ENCODE measurements around the gene PRIM1.
A peak's percentile ranks its signal among the peaks of the same experiment; 100 is the strongest.

PRIM1 gene

DNA sequence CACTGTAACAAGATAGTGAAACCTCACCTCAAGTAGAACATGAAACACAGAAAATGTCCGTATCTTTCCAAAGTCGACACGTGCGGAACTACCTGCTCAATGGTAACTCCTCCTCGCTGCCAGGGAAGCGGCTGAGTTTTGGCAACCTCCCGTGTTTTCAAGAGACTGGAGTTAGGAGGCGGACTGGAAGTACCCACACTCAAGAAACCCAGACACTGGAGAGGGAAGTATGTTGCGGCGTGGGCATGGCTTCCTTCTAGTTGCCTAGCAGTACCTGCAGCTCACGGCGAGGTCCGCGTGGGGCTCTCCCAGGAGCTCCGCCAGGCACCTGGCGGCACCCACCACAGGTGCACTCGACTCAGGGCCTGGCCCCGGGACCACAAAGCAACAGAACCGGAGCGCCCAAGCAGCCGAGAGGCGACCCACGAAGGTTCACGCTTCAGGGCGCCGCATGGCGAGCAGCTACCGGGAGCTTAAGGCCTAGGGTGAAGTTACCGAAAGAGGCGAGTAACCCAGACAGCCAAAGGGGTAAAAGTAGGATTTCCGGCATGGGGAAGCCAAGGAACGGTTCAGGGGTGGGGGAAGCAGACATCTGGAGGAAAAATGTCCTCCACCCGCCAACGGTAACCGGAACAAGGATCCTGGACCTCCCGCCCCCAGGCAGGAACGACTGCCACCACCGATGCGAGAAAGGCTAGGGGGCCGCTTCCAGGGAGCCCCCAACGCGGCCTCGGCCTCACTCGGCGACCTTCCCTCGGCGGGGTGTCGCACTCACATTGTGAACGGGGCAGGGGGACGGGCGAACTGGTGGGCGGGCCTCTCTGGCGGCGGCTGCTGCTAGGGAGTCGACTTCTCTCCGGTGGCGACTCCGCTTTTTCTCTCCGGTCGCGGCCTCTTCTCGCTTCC lies 64.6 kb downstream of the PRIM1 start:
- peak; percentile 36 for ATAC-seq
- no peak for TF ChIP-seq TOX (CRISPR knock-in tag; IDR thresholded peaks at IDR 0.05; ENCODE audit: borderline replicate concordance)
- no peak for TF ChIP-seq ZNF8 (CRISPR knock-in tag; IDR thresholded peaks at IDR 0.05)
- TF ChIP-seq, protein P1, sequence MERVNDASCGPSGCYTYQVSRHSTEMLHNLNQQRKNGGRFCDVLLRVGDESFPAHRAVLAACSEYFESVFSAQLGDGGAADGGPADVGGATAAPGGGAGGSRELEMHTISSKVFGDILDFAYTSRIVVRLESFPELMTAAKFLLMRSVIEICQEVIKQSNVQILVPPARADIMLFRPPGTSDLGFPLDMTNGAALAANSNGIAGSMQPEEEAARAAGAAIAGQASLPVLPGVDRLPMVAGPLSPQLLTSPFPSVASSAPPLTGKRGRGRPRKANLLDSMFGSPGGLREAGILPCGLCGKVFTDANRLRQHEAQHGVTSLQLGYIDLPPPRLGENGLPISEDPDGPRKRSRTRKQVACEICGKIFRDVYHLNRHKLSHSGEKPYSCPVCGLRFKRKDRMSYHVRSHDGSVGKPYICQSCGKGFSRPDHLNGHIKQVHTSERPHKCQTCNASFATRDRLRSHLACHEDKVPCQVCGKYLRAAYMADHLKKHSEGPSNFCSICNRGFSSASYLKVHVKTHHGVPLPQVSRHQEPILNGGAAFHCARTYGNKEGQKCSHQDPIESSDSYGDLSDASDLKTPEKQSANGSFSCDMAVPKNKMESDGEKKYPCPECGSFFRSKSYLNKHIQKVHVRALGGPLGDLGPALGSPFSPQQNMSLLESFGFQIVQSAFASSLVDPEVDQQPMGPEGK (CRISPR knock-in tag; IDR thresholded peaks at IDR 0.05; ENCODE audit: borderline replicate concordance): 0 out of 2 replicates have a peak, but pooled peaks have one; percentile 17
- 0 out of 2 replicates have a peak, but pooled peaks have one; percentile 23 for TF ChIP-seq ZFP3 (CRISPR knock-in tag; IDR thresholded peaks at IDR 0.05)

DNA sequence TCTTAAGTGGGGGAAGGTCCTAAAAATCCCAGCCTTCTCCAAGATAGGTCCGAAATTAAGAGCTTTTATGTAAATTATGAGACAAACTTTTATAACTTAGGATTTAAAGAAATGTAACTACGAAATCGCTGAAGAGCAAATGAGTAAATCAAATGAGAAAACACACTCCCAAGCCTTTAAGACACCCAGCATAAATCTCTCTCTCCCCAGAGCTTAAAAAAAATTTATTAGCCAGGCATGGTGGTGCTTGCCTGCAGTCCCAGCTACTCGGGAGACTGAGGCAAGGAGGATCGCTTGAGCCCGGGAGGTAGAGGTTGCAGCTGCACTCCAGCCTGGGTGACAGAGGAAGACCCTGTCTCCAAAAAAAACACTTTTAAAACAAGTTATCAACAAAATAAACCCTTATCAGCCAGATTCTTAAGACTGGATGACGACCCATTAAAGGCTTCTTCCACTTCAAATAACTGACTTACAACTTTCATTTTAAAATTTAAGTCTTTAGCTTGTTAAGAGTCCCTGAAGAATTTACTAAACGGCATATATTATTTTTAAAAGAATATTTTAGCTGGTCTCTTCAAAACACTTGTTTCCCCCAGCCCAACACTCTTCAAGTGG lies 67.3 kb downstream of the PRIM1 start:
- no peak for ATAC-seq
- TF ChIP-seq, protein P2, sequence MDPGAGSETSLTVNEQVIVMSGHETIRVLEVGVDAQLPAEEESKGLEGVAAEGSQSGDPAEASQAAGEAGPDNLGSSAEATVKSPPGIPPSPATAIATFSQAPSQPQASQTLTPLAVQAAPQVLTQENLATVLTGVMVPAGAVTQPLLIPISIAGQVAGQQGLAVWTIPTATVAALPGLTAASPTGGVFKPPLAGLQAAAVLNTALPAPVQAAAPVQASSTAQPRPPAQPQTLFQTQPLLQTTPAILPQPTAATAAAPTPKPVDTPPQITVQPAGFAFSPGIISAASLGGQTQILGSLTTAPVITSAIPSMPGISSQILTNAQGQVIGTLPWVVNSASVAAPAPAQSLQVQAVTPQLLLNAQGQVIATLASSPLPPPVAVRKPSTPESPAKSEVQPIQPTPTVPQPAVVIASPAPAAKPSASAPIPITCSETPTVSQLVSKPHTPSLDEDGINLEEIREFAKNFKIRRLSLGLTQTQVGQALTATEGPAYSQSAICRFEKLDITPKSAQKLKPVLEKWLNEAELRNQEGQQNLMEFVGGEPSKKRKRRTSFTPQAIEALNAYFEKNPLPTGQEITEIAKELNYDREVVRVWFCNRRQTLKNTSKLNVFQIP (CRISPR knock-in tag; IDR thresholded peaks at IDR 0.05; ENCODE audit: borderline replicate concordance, low read depth): no peak
- TF ChIP-seq ZC3H10 (CRISPR knock-in tag; IDR thresholded peaks at IDR 0.05) (no peak), GLIS3 (CRISPR knock-in tag; IDR thresholded peaks at IDR 0.05) (no peak), ZNF8 (CRISPR knock-in tag; IDR thresholded peaks at IDR 0.05) (no peak), CSDC2 (CRISPR knock-in tag; IDR thresholded peaks at IDR 0.05) (no peak), ESRRG (CRISPR knock-in tag; IDR thresholded peaks at IDR 0.05) (no peak), TOX (CRISPR knock-in tag; IDR thresholded peaks at IDR 0.05; ENCODE audit: borderline replicate concordance) (no peak), ZFP3 (CRISPR knock-in tag; IDR thresholded peaks at IDR 0.05) (no peak), SNAI2 (CRISPR knock-in tag; IDR thresholded peaks at IDR 0.05) (no peak), RARB (CRISPR knock-in tag; IDR thresholded peaks at IDR 0.05) (no peak)
- TF ChIP-seq, protein P3, sequence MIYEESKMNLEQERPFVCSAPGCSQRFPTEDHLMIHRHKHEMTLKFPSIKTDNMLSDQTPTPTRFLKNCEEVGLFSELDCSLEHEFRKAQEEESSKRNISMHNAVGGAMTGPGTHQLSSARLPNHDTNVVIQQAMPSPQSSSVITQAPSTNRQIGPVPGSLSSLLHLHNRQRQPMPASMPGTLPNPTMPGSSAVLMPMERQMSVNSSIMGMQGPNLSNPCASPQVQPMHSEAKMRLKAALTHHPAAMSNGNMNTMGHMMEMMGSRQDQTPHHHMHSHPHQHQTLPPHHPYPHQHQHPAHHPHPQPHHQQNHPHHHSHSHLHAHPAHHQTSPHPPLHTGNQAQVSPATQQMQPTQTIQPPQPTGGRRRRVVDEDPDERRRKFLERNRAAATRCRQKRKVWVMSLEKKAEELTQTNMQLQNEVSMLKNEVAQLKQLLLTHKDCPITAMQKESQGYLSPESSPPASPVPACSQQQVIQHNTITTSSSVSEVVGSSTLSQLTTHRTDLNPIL (CRISPR knock-in tag; IDR thresholded peaks at IDR 0.05; ENCODE audit: low read depth): no peak
- TF ChIP-seq, protein P4, sequence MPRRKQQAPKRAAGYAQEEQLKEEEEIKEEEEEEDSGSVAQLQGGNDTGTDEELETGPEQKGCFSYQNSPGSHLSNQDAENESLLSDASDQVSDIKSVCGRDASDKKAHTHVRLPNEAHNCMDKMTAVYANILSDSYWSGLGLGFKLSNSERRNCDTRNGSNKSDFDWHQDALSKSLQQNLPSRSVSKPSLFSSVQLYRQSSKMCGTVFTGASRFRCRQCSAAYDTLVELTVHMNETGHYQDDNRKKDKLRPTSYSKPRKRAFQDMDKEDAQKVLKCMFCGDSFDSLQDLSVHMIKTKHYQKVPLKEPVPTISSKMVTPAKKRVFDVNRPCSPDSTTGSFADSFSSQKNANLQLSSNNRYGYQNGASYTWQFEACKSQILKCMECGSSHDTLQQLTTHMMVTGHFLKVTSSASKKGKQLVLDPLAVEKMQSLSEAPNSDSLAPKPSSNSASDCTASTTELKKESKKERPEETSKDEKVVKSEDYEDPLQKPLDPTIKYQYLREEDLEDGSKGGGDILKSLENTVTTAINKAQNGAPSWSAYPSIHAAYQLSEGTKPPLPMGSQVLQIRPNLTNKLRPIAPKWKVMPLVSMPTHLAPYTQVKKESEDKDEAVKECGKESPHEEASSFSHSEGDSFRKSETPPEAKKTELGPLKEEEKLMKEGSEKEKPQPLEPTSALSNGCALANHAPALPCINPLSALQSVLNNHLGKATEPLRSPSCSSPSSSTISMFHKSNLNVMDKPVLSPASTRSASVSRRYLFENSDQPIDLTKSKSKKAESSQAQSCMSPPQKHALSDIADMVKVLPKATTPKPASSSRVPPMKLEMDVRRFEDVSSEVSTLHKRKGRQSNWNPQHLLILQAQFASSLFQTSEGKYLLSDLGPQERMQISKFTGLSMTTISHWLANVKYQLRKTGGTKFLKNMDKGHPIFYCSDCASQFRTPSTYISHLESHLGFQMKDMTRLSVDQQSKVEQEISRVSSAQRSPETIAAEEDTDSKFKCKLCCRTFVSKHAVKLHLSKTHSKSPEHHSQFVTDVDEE (CRISPR knock-in tag; IDR thresholded peaks at IDR 0.05): no peak
- TF ChIP-seq, protein P1 (CRISPR knock-in tag; IDR thresholded peaks at IDR 0.05; ENCODE audit: borderline replicate concordance): no peak

DNA sequence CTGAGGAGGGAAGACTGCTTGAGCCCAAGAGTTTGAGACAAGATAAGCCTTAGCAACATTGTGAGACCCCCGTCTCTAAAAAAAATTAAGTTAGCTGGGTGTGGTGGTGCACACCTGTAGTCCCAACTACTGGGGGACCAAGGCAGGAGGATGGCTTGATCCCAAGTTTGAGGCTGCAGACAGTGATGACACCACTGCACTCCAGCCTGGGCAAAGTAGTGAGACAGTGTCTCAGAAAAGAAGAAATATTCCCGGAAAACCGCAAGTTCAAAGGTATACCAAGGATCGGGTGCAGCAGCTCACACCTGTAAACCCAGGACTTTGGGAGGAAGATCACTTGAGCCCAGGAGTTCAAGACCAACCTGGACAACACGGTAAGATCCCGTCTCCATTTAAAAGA lies 69.8 kb downstream of the PRIM1 start:
- no peak for ATAC-seq
- no peak for TF ChIP-seq ZFP3 (CRISPR knock-in tag; IDR thresholded peaks at IDR 0.05)
- TF ChIP-seq, protein P3 (CRISPR knock-in tag; IDR thresholded peaks at IDR 0.05; ENCODE audit: low read depth): no peak
- TF ChIP-seq OSR1 (CRISPR knock-in tag; IDR thresholded peaks at IDR 0.05): no peak
- TF ChIP-seq ZFP30 (CRISPR knock-in tag; IDR thresholded peaks at IDR 0.05): no peak
- no peak for TF ChIP-seq ZNF70 (CRISPR knock-in tag; IDR thresholded peaks at IDR 0.05)
- TF ChIP-seq, protein P2 (CRISPR knock-in tag; IDR thresholded peaks at IDR 0.05; ENCODE audit: borderline replicate concordance, low read depth): no peak
- TF ChIP-seq ZNF8 (CRISPR knock-in tag; IDR thresholded peaks at IDR 0.05): no peak
- no peak for TF ChIP-seq ISL1 (CRISPR knock-in tag; IDR thresholded peaks at IDR 0.05)
- TF ChIP-seq RARB (CRISPR knock-in tag; IDR thresholded peaks at IDR 0.05): no peak
- no peak for TF ChIP-seq BACH2 (CRISPR knock-in tag; IDR thresholded peaks at IDR 0.05; ENCODE audit: borderline replicate concordance)
- no peak for TF ChIP-seq TOX (CRISPR knock-in tag; IDR thresholded peaks at IDR 0.05; ENCODE audit: borderline replicate concordance)
- no peak for TF ChIP-seq GLIS3 (CRISPR knock-in tag; IDR thresholded peaks at IDR 0.05)
- TF ChIP-seq, protein P5, sequence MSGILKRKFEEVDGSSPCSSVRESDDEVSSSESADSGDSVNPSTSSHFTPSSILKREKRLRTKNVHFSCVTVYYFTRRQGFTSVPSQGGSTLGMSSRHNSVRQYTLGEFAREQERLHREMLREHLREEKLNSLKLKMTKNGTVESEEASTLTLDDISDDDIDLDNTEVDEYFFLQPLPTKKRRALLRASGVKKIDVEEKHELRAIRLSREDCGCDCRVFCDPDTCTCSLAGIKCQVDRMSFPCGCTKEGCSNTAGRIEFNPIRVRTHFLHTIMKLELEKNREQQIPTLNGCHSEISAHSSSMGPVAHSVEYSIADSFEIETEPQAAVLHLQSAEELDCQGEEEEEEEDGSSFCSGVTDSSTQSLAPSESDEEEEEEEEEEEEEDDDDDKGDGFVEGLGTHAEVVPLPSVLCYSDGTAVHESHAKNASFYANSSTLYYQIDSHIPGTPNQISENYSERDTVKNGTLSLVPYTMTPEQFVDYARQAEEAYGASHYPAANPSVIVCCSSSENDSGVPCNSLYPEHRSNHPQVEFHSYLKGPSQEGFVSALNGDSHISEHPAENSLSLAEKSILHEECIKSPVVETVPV (CRISPR knock-in tag; IDR thresholded peaks at IDR 0.05): no peak
- no peak for TF ChIP-seq PPARA (CRISPR knock-in tag; IDR thresholded peaks at IDR 0.05; ENCODE audit: borderline replicate concordance)
- TF ChIP-seq ESRRG (CRISPR knock-in tag; IDR thresholded peaks at IDR 0.05): no peak
